Measurements from ENCODE around the gene FAM234A. TPM values are rescaled to one million over a fixed set of nuclear protein-coding genes. Genes with fewer than 3 reads are reported as not detected.

Gene FAM234A
- polyA plus RNA-seq, 2 of the 4 experiments (the other 2 are of a cell fraction): 25.6 to 53.3 TPM

GRCh38 chr16:264440-264951, 29.9 kb downstream of the FAM234A start:
- CTCF ChIA-PET: interaction anchor here (0.6 to 2.5 kb wide), 3 partner anchors 49 to 212 kb away, joined by 3 to 7 read pairs (median 4); no protein-coding TSS in a partner anchor
- 85% methylated on average over 21 of the region's 23 CpGs for WGBS (ENCODE audit: missing lambda C conversion rate)
- TF ChIP-seq, protein P1, sequence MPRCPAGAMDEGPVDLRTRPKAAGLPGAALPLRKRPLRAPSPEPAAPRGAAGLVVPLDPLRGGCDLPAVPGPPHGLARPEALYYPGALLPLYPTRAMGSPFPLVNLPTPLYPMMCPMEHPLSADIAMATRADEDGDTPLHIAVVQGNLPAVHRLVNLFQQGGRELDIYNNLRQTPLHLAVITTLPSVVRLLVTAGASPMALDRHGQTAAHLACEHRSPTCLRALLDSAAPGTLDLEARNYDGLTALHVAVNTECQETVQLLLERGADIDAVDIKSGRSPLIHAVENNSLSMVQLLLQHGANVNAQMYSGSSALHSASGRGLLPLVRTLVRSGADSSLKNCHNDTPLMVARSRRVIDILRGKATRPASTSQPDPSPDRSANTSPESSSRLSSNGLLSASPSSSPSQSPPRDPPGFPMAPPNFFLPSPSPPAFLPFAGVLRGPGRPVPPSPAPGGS (IDR thresholded peaks at IDR 0.05): no peak
- no peak for TF ChIP-seq PHF8 (IDR thresholded peaks at IDR 0.05; ENCODE audit: borderline replicate concordance, low read depth)
- H3K9me3 ChIP-seq: no peaks in the 10 kb centered on the region
- H3K27ac ChIP-seq: no peak overlapping the region
- FAIRE-seq: no peak
- no peaks in the 10 kb centered on the region for H3K4me1 ChIP-seq
- no peak for DNase-seq (ENCODE audit: low read depth in 1 of 2, low spot score in 1 of 2)
- POLR2A ChIA-PET: no interaction called here
- no peak for ATAC-seq
- H3K4me2 ChIP-seq: no peak overlapping the region
- H3K4me3 ChIP-seq: no peak overlapping the region

DNA sequence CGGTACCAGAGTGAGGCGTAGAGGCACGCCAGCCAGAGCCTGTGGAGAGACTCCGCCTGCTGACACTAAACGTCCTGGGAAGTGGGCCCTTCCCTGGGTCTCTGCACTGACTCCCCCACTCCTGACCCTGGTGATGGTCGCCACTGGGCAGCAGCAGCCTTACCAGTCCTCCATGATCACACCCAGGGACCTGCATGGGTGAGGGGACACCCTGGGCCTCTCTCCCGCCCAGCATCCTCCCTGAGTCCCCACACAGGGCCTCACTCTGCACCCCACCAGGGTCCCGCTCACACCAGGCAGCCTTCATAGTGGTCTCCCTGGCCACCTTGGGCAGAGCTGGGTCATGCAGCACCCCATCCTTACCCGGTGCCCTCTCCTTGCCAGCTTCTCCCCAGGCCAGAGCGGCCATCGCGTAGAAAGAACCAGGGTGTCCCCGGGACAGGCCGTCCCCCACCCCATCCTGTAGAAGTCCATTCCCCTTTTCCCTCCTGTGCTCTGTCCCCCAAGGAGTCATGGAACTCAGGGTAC, 30.4 kb downstream of the FAM234A start:
- POLR2A ChIA-PET: no interaction called here
- no peak for DNase-seq (ENCODE audit: low read depth in 1 of 2, low spot score in 1 of 2)
- Histone ChIP-seq H3K4me2 (no peak overlapping the region), H3K4me1 (no peaks in the 10 kb centered on the region), H3K9me3 (no peaks in the 10 kb centered on the region), H3K27ac (no peak overlapping the region), H3K4me3 (no peak overlapping the region)
- CTCF ChIA-PET: interaction anchor here (1.2 to 2.5 kb wide), 2 partner anchors 97 to 199 kb away, joined by 3 to 7 read pairs; no protein-coding TSS in a partner anchor
- 83% methylated on average over 13 of the region's 14 CpGs for WGBS (ENCODE audit: missing lambda C conversion rate)
- FAIRE-seq: no peak
- TF ChIP-seq HES2 (IDR thresholded peaks at IDR 0.05) (no peak), FOSB (CRISPR knock-in tag; IDR thresholded peaks at IDR 0.05) (no peak), RAD21 (conservative IDR thresholded peaks at IDR 0.05 in 1 of 2, IDR thresholded peaks at IDR 0.05 in 1 of 2) (no peak), SREBF2 (IDR thresholded peaks at IDR 0.05) (no peak)
- no peak for ATAC-seq

DNA sequence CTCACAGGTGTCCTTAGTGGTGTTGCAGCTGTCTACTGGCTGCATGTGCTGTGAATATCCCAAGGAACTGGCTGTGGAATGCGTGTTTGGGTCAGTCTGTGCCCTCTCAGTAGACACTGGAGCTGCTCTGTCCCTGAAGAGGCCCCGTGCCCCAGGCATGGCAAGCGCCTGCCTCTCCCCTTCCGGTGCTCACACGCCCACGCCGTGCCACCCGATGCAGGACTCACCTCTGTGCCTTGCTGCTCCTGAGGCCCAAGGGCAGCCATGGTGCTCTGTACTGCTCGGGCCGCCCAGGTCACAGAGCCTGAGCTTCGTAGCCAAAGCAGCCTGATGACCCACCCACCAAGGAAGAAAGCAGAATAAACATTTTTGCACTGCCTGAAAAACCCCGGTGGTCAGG, 31.1 kb downstream of the FAM234A start:
- CTCF ChIA-PET: interaction anchor here (1.2 to 2.5 kb wide), 2 partner anchors 96 to 200 kb away, joined by 3 to 7 read pairs; no protein-coding TSS in a partner anchor
- FAIRE-seq: no peak
- no peak; a peak in 1 of 6 replicates for ATAC-seq
- no peaks in the 10 kb centered on the region for H3K9me3 ChIP-seq
- WGBS (ENCODE audit: missing lambda C conversion rate): 79% methylated on average over 12 of the region's 12 CpGs
- H3K4me3 ChIP-seq: no peak overlapping the region
- no peaks in the 10 kb centered on the region for H3K4me1 ChIP-seq
- DNase-seq (ENCODE audit: low read depth in 1 of 2, low spot score in 1 of 2): no peak
- H3K4me2 ChIP-seq: no peak overlapping the region
- TF ChIP-seq JUN (IDR thresholded peaks at IDR 0.05) (no peak), FOXS1 (CRISPR knock-in tag; IDR thresholded peaks at IDR 0.05) (no peak), CBX8 (IDR thresholded peaks at IDR 0.05) (no peak), BHLHE40 (IDR thresholded peaks at IDR 0.05; ENCODE audit: low read depth, low read length) (no peak), FOSB (CRISPR knock-in tag; IDR thresholded peaks at IDR 0.05) (no peak), EP300 (IDR thresholded peaks at IDR 0.05) (no peak), RNF2 (IDR thresholded peaks at IDR 0.05; ENCODE audit: borderline replicate concordance, low read depth) (no peak), RFX5 (IDR thresholded peaks at IDR 0.05) (no peak), HEYL (CRISPR knock-in tag; IDR thresholded peaks at IDR 0.05) (no peak), KDM1A (IDR thresholded peaks at IDR 0.05; ENCODE audit: low read depth) (no peak), HOXA7 (CRISPR knock-in tag; IDR thresholded peaks at IDR 0.05) (no peak), ZC3H11A (IDR thresholded peaks at IDR 0.05) (no peak), MYC (IDR thresholded peaks at IDR 0.05; ENCODE audit: borderline replicate concordance, low read length) (no peak), POLR2A (IDR thresholded peaks at IDR 0.05; ENCODE audit: low read length) (no peak), EHMT2 (IDR thresholded peaks at IDR 0.05; ENCODE audit: low read depth) (no peak)
- TF ChIP-seq, protein P2, sequence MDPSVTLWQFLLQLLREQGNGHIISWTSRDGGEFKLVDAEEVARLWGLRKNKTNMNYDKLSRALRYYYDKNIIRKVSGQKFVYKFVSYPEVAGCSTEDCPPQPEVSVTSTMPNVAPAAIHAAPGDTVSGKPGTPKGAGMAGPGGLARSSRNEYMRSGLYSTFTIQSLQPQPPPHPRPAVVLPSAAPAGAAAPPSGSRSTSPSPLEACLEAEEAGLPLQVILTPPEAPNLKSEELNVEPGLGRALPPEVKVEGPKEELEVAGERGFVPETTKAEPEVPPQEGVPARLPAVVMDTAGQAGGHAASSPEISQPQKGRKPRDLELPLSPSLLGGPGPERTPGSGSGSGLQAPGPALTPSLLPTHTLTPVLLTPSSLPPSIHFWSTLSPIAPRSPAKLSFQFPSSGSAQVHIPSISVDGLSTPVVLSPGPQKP (IDR thresholded peaks at IDR 0.05; ENCODE audit: low read depth, low read length): no peak
- TF ChIP-seq, protein P3, sequence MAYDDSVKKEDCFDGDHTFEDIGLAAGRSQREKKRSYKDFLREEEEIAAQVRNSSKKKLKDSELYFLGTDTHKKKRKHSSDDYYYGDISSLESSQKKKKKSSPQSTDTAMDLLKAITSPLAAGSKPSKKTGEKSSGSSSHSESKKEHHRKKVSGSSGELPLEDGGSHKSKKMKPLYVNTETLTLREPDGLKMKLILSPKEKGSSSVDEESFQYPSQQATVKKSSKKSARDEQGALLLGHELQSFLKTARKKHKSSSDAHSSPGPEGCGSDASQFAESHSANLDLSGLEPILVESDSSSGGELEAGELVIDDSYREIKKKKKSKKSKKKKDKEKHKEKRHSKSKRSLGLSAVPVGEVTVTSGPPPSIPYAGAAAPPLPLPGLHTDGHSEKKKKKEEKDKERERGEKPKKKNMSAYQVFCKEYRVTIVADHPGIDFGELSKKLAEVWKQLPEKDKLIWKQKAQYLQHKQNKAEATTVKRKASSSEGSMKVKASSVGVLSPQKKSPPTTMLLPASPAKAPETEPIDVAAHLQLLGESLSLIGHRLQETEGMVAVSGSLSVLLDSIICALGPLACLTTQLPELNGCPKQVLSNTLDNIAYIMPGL (CRISPR knock-in tag; IDR thresholded peaks at IDR 0.05; ENCODE audit: borderline replicate concordance): no peak
- no peak overlapping the region for H3K27ac ChIP-seq
- POLR2A ChIA-PET: no interaction called here
